ENCODE measurements around the gene CNGB1. TPM values are rescaled to one million over a fixed set of nuclear protein-coding genes. Genes with fewer than 3 reads are reported as not detected.

The CNGB1 gene
- total RNA-seq, 1 donor from 2014 or later, result not detected

DNA sequence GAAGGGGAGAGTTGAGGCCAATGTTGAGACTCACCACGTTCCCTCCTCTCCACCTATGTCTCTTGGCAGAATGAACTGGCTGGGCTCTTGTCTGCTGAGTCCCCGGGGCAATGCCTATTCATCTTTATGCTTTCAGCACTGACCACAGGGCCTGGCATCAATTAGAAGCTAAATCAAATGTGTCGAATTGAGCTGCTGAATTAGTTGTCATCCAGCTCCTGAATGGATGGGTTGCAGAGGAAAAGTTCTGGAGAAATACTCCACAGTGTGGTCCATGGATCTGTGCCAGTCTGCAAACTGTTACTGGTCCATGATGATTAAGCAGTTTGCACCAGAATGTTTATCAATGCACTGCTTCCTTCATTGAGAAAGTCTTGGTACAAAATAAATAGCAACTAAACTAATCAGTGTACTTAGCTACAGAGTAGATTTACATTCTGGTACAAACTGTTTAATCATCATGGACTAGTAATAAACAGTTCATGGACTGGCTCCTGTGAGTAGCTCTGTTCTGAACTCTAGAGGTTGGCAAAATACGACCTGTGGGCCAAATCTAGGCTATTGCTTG, 4.6 kb downstream of the CNGB1 start:
- H3K27ac Mint-ChIP-seq, result no peak overlapping the region
- Histone ChIP-seq H3K36me3 (no peaks in the 10 kb centered on the region), H3K4me1 (peaks cover 8% of the 10 kb centered on the region), H3K4me3 (no peak overlapping the region), H3K4me2 (no peak overlapping the region), H3K9ac (no peak overlapping the region), H3K79me2 (ENCODE audit: low read depth) (no peaks in the 10 kb centered on the region), H4K20me1 (ENCODE audit: low read depth) (no peaks in the 10 kb centered on the region), H3F3A (ENCODE audit: low read depth) (no peaks in the 10 kb centered on the region), H3K27ac (no peak overlapping the region), H3K9me3 (ENCODE audit: low read depth) (no peaks in the 10 kb centered on the region), H2AFZ (replicated peaks) (no peak overlapping the region), H3K27me3 (no peaks in the 10 kb centered on the region)
- peaks cover 16% of the 10 kb centered on the region for H3K27me3 Mint-ChIP-seq (ENCODE audit: insufficient read depth, low read depth)
- TF ChIP-seq EZH2 (IDR thresholded peaks at IDR 0.05), result no peak
- no peak for TF ChIP-seq CTCF (IDR thresholded peaks at IDR 0.05)
- TF ChIP-seq EZH2phosphoT487 (IDR thresholded peaks at IDR 0.05), result no peak
- no peaks in the 10 kb centered on the region for H3K9me3 Mint-ChIP-seq
- no peaks in the 10 kb centered on the region for H3K36me3 Mint-ChIP-seq
- peaks cover 3% of the 10 kb centered on the region for H3K4me1 Mint-ChIP-seq
- H3K4me3 Mint-ChIP-seq, result no peak overlapping the region
- DNase-seq (ENCODE audit: low spot score), result no peak

- Histone ChIP-seq H3K4me2 (no peak overlapping the region), H3K9me3 (ENCODE audit: low read depth) (no peaks in the 10 kb centered on the region), H3K4me3 (no peak overlapping the region), H3K79me2 (ENCODE audit: low read depth) (no peaks in the 10 kb centered on the region), H4K20me1 (ENCODE audit: low read depth) (no peaks in the 10 kb centered on the region), H3K27ac (no peak overlapping the region), H3K27me3 (no peaks in the 10 kb centered on the region), H3K4me1 (no peaks in the 10 kb centered on the region), H3K36me3 (no peaks in the 10 kb centered on the region), H3K9ac (no peak overlapping the region), H3F3A (ENCODE audit: low read depth) (no peaks in the 10 kb centered on the region), H2AFZ (replicated peaks) (no peak overlapping the region)
- H3K36me3 Mint-ChIP-seq, result no peaks in the 10 kb centered on the region
- no peak overlapping the region for H3K27ac Mint-ChIP-seq
- no peaks in the 10 kb centered on the region for H3K9me3 Mint-ChIP-seq
- peaks cover 15% of the 10 kb centered on the region for H3K27me3 Mint-ChIP-seq (ENCODE audit: insufficient read depth, low read depth)
- no peaks in the 10 kb centered on the region for H3K4me1 Mint-ChIP-seq
- TF ChIP-seq EZH2phosphoT487 (IDR thresholded peaks at IDR 0.05) (no peak), EZH2 (IDR thresholded peaks at IDR 0.05) (no peak), CTCF (IDR thresholded peaks at IDR 0.05) (no peak)
- no peak overlapping the region for H3K4me3 Mint-ChIP-seq
- DNase-seq (ENCODE audit: low spot score), result no peak
These were observed 6.7 kb downstream of the CNGB1 start for GRCh38 chr16:57964157-57964700.

DNA sequence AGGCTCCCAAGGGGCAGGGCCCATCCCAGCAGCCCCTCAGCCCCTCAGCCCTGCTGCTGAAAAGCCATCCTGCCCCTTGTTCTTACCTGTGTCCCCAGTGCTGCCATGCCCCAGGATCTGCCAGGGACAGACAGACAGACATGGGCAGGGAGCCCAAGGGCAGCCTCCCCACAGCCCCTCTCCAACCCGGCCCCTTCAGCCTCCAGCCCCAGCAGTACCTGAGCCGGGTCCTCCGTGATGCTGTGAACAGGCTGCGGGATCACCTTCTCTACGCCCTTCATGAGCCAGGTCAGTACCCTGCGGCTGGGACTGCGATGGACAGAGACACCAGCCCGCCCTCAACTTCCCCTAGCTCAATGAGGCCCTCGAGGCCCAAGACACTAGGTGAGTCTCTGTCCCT, 8.2 kb downstream of the CNGB1 start:
- H3K36me3 Mint-ChIP-seq, result no peaks in the 10 kb centered on the region
- TF ChIP-seq EZH2 (IDR thresholded peaks at IDR 0.05), result no peak
- no peak for TF ChIP-seq EZH2phosphoT487 (IDR thresholded peaks at IDR 0.05)
- no peaks in the 10 kb centered on the region for H3K79me2 ChIP-seq (ENCODE audit: low read depth)
- H3K4me1 ChIP-seq, result no peaks in the 10 kb centered on the region
- peaks cover 17% of the 10 kb centered on the region for H3K27me3 Mint-ChIP-seq (ENCODE audit: insufficient read depth, low read depth)
- H3K4me3 ChIP-seq, result no peak overlapping the region
- H2AFZ ChIP-seq (replicated peaks), result no peak overlapping the region
- no peaks in the 10 kb centered on the region for H3F3A ChIP-seq (ENCODE audit: low read depth)
- H3K27ac Mint-ChIP-seq, result no peak overlapping the region
- no peak for DNase-seq (ENCODE audit: low spot score)
- no peak overlapping the region for H3K4me3 Mint-ChIP-seq
- H3K4me2 ChIP-seq, result no peak overlapping the region
- H4K20me1 ChIP-seq (ENCODE audit: low read depth), result no peaks in the 10 kb centered on the region
- no peaks in the 10 kb centered on the region for H3K36me3 ChIP-seq
- H3K27ac ChIP-seq, result no peak overlapping the region
- H3K27me3 ChIP-seq, result no peaks in the 10 kb centered on the region
- H3K9me3 ChIP-seq (ENCODE audit: low read depth), result no peaks in the 10 kb centered on the region
- peaks cover 3% of the 10 kb centered on the region for H3K4me1 Mint-ChIP-seq
- H3K9ac ChIP-seq, result no peak overlapping the region
- H3K9me3 Mint-ChIP-seq, result no peaks in the 10 kb centered on the region

DNA sequence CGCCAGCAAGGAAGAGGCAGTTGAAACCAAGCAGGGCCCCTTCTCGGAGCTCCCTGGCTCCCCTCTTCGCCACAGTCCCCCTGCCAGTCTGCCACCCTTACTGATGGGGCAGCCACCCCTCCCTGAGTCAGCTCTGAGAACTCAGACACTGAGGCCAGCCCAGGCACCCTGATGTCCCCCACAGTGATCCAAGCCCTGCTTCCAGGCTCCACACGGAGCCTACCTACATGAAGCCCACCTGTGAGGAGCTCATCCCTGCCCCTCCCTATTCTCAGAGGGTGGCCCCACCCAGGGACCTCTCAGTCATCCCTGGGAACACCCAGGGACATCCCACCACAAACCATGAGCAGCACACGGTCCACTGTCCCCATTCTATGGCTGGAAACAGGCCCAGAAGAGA, 8.9 kb downstream of the CNGB1 start:
- Mint-ChIP-seq H3K4me1 (peaks cover 3% of the 10 kb centered on the region), H3K9me3 (no peaks in the 10 kb centered on the region), H3K27ac (no peak overlapping the region), H3K27me3 (ENCODE audit: insufficient read depth, low read depth) (peaks cover 17% of the 10 kb centered on the region), H3K36me3 (no peaks in the 10 kb centered on the region), H3K4me3 (no peak overlapping the region)
- Histone ChIP-seq H3K79me2 (ENCODE audit: low read depth) (no peaks in the 10 kb centered on the region), H3K9ac (no peak overlapping the region), H3K36me3 (no peaks in the 10 kb centered on the region), H3K27me3 (no peaks in the 10 kb centered on the region), H3K9me3 (ENCODE audit: low read depth) (no peaks in the 10 kb centered on the region), H3K4me3 (no peak overlapping the region), H4K20me1 (ENCODE audit: low read depth) (no peaks in the 10 kb centered on the region), H3K4me2 (no peak overlapping the region), H2AFZ (replicated peaks) (no peak overlapping the region), H3F3A (ENCODE audit: low read depth) (no peaks in the 10 kb centered on the region), H3K4me1 (no peaks in the 10 kb centered on the region), H3K27ac (no peak overlapping the region)
- TF ChIP-seq EZH2phosphoT487 (IDR thresholded peaks at IDR 0.05) (no peak), EZH2 (IDR thresholded peaks at IDR 0.05) (no peak), CTCF (IDR thresholded peaks at IDR 0.05) (no peak)
- DNase-seq (ENCODE audit: low spot score), result no peak
